ENCODE data around the gene CRPPA. TPM values are rescaled to one million over a fixed set of nuclear protein-coding genes. Genes with fewer than 3 reads are reported as not detected.
"Not testable (repeated sequence)": the region's sequence is repeated elsewhere in the genome, so short reads cannot be mapped to it uniquely, and the experiment has no call there.

The CRPPA gene
- total RNA-seq, 1 experiment from 2014 or later = 1.1 TPM

- H3K4me1 Mint-ChIP-seq (ENCODE audit: insufficient read depth, unreplicated experiment) = no peaks in the 10 kb centered on the region
- peaks cover 3% of the 10 kb centered on the region for H3K36me3 Mint-ChIP-seq (ENCODE audit: insufficient read depth, unreplicated experiment)
- H3K27ac Mint-ChIP-seq (ENCODE audit: low read depth, unreplicated experiment) = no peak overlapping the region
- POLR2A ChIA-PET = no interaction called here
- intact Hi-C loops (cut with micrococcal nuclease) = no loop called here
- no TSS peak for BruUV-seq (replicated peaks)
- H3K9me3 Mint-ChIP-seq (ENCODE audit: unreplicated experiment) = peaks cover 28% of the 10 kb centered on the region
- no peak overlapping the region for H3K4me3 Mint-ChIP-seq (ENCODE audit: unreplicated experiment)
- H3K27me3 Mint-ChIP-seq (ENCODE audit: insufficient read depth, unreplicated experiment) = no peaks in the 10 kb centered on the region
- TF ChIP-seq CTCF (IDR thresholded peaks at IDR 0.05; ENCODE audit: unreplicated experiment) = no peak
- CTCF ChIA-PET = interaction anchor here (0.6 to 1.4 kb wide), 5 partner anchors 9 to 77 kb away, joined by 3 to 4 read pairs (median 3); no protein-coding TSS in a partner anchor
- DNase-seq (ENCODE audit: unreplicated experiment) = no peak
Observed at GRCh38 chr7:16393862-16394422, 27.4 kb downstream of the CRPPA start.

GRCh38 chr7:16392990-16393523, 28.3 kb downstream of the CRPPA start:
- ChIA-PET CTCF (interaction anchor here (1.1 kb wide), 1 partner anchor 40 kb away, joined by 4 read pairs; no protein-coding TSS in a partner anchor), POLR2A (no interaction called here)
- peaks cover 28% of the 10 kb centered on the region for H3K9me3 Mint-ChIP-seq (ENCODE audit: unreplicated experiment)
- no peak overlapping the region for H3K27ac Mint-ChIP-seq (ENCODE audit: low read depth, unreplicated experiment)
- H3K4me3 Mint-ChIP-seq (ENCODE audit: unreplicated experiment) = no peak overlapping the region
- H3K4me1 Mint-ChIP-seq (ENCODE audit: insufficient read depth, unreplicated experiment) = no peaks in the 10 kb centered on the region
- no peak for TF ChIP-seq CTCF (IDR thresholded peaks at IDR 0.05; ENCODE audit: unreplicated experiment)
- intact Hi-C loops (cut with micrococcal nuclease) = no loop called here
- no peaks in the 10 kb centered on the region for H3K36me3 Mint-ChIP-seq (ENCODE audit: insufficient read depth, unreplicated experiment)
- H3K27me3 Mint-ChIP-seq (ENCODE audit: insufficient read depth, unreplicated experiment) = no peaks in the 10 kb centered on the region
- no peak for DNase-seq (ENCODE audit: unreplicated experiment)
- BruUV-seq (replicated peaks) = no TSS peak

GRCh38 chr7:16383786-16384185, 37.6 kb downstream of the CRPPA start:
- CTCF ChIA-PET; H3K36me3 Mint-ChIP-seq (ENCODE audit: insufficient read depth, unreplicated experiment); H3K9me3 Mint-ChIP-seq (ENCODE audit: unreplicated experiment); H3K27ac Mint-ChIP-seq (ENCODE audit: low read depth, unreplicated experiment); H3K4me1 Mint-ChIP-seq (ENCODE audit: insufficient read depth, unreplicated experiment); H3K4me3 Mint-ChIP-seq (ENCODE audit: unreplicated experiment); DNase-seq (ENCODE audit: unreplicated experiment); H3K27me3 Mint-ChIP-seq (ENCODE audit: insufficient read depth, unreplicated experiment); POLR2A ChIA-PET; intact Hi-C loops (cut with micrococcal nuclease); BruUV-seq (replicated peaks): not testable (repeated sequence)

DNA sequence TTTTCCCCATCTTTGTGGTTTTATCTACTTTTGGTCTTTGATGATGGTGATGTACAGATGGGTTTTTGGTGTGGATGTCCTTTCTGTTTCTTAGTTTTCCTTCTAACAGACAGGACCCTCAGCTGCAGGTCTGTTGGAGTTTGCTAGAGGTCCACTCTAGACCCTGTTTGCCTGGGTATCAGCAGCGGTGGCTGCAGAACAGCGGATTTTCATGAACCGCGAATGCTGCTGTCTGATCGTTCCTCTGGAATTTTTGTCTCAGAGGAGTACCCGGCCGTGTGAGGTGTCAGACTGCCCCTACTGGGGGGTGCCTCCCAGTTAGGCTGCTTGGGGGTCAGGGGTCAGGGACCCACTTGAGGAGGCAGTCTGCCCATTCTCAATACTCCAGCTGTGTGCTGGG, 38.2 kb downstream of the CRPPA start:
- H3K4me3 Mint-ChIP-seq (ENCODE audit: unreplicated experiment); BruUV-seq (replicated peaks); POLR2A ChIA-PET; H3K27me3 Mint-ChIP-seq (ENCODE audit: insufficient read depth, unreplicated experiment); H3K9me3 Mint-ChIP-seq (ENCODE audit: unreplicated experiment); intact Hi-C loops (cut with micrococcal nuclease); DNase-seq (ENCODE audit: unreplicated experiment); H3K27ac Mint-ChIP-seq (ENCODE audit: low read depth, unreplicated experiment); CTCF ChIA-PET; H3K36me3 Mint-ChIP-seq (ENCODE audit: insufficient read depth, unreplicated experiment); H3K4me1 Mint-ChIP-seq (ENCODE audit: insufficient read depth, unreplicated experiment): not testable (repeated sequence)

Other genes with a start within 250 kb of the CRPPA start
- not detected in 2 replicates for gene SOSTDC1, start 44.2 kb upstream of the CRPPA start, total RNA-seq (2022)
- not detected in 2 replicates for gene LRRC72, start 105.3 kb upstream of the CRPPA start, total RNA-seq (2022)
- 14.3 and 15.3 TPM in 2 replicates for gene ANKMY2, start 224.2 kb upstream of the CRPPA start, total RNA-seq (2022)
- 41.0 and 85.4 TPM in 2 replicates for gene BZW2, start 224.6 kb upstream of the CRPPA start, total RNA-seq (2022)